T47D (cell line): ENCODE results near the gene EXPH5.
A peak's percentile ranks its signal among the peaks of the same experiment; 100 is the strongest.

Source experiments
- DNase-seq, 2 experiments: peaks; one replicate each; pipeline versions ENCODE4 v3.0.0 to v3.0.0-alpha.2; 2011 to 2012; ENCODE audit warnings: low read depth in 1 of 2, low spot score in 1 of 2
- JUND ChIP-seq: IDR thresholded peaks from 2 replicates; pipeline ENCODE4 v1.6.1; 2012; ENCODE audit warnings: low read depth
- in situ Hi-C: cut with HindIII; loops from 2 replicates; pipeline ENCODE4 v1.10.0; 2016; ENCODE audit warnings: low sequenced_read_pairs, low pct_unique_long_range_greater_than_20kb

Gene EXPH5

GRCh38 chr11:108511851-108512474 lies 81.6 kb downstream of the EXPH5 start:
- DNase-seq: no peak
- in situ Hi-C loops: no loop called here
- TF ChIP-seq JUND: no peak

- no peak for DNase-seq
- TF ChIP-seq JUND: no peak
- in situ Hi-C loops: no loop called here
These were observed 84.6 kb downstream of the EXPH5 start for GRCh38 chr11:108508653-108509593.

- in situ Hi-C loops: no loop called here
- TF ChIP-seq JUND: no peak
- DNase-seq: no peak
These were observed 92.2 kb downstream of the EXPH5 start for GRCh38 chr11:108501396-108501795.

GRCh38 chr11:108500721-108501120 lies 92.8 kb downstream of the EXPH5 start:
- TF ChIP-seq JUND: no peak
- in situ Hi-C loops: no loop called here
- DNase-seq: no peak

- DNase-seq: no peak
- no peak for TF ChIP-seq JUND
- in situ Hi-C loops: no loop called here
These were observed 93.4 kb downstream of the EXPH5 start for GRCh38 chr11:108500169-108500568.

GRCh38 chr11:108498816-108499408 lies 94.7 kb downstream of the EXPH5 start:
- DNase-seq: no peak
- in situ Hi-C loops: no loop called here
- no peak for TF ChIP-seq JUND

- no peak for TF ChIP-seq JUND
- DNase-seq: peak; percentile 62 to 71
- in situ Hi-C loops: no loop called here
These were observed 95.3 kb downstream of the EXPH5 start, which contains the start of gene POGLUT3 for GRCh38 chr11:108498046-108498815. Gene POGLUT3, minus strand, starts transcription at chr11:108498384. Its CDS starts 18 bp downstream, at chr11:108498366.

GRCh38 chr11:108497317-108498045 lies 96.1 kb downstream of the EXPH5 start:
- in situ Hi-C loops: no loop called here
- TF ChIP-seq JUND: peak; percentile 58; the same call in 1 of the 2 replicates
- DNase-seq: peak; percentile 77 to 95

- no peak for TF ChIP-seq JUND
- DNase-seq: peak; percentile 59 to 82
- in situ Hi-C loops: no loop called here
These were observed 96.8 kb downstream of the EXPH5 start for GRCh38 chr11:108496643-108497256.

GRCh38 chr11:108495326-108495725 lies 98.2 kb downstream of the EXPH5 start:
- no peak for TF ChIP-seq JUND
- in situ Hi-C loops: no loop called here
- DNase-seq: peak in 1 of 2 experiments; percentile 30

GRCh38 chr11:108494182-108494581 lies 99.4 kb downstream of the EXPH5 start:
- TF ChIP-seq JUND: no peak
- in situ Hi-C loops: no loop called here
- no peak for DNase-seq
